CD4-positive, CD25-positive, alpha-beta regulatory T cell (primary cell): ENCODE measurements around the gene ASB8. TPM values are rescaled to one million over a fixed set of nuclear protein-coding genes. Genes with fewer than 3 reads are reported as not detected.
"Not testable (repeated sequence)": the region's sequence is repeated elsewhere in the genome, so short reads cannot be mapped to it uniquely, and the experiment has no call there.

Source experiments
- ATAC-seq, 2 donors: fragments of 150-1000 bp; cut with Tn5 transposase; one replicate each; pipeline ENCODE4 v1.10.0; 2021; ENCODE audit warnings: low read depth in 2 of 2, moderate number of reproducible peaks in 2 of 2, moderate library complexity in 1 of 2
- DNase-seq, 3 donors: peaks; one replicate each; pipeline versions ENCODE4 v3.0.0 to v3.0.0-alpha.2; 2012 to 2022; ENCODE audit warnings: mixed read lengths in 1 of 3
- H3K27ac ChIP-seq: one replicate; pipeline ENCODE4 v1.7.0; 2013; ENCODE audit warnings: mild to moderate bottlenecking, low read length; ENCODE audit not compliant: insufficient read depth, poor library complexity, severe bottlenecking
- H3K27me3 ChIP-seq: one replicate; pipeline ENCODE4 v1.7.0; 2013; ENCODE audit warnings: low read length; ENCODE audit not compliant: control insufficient read depth, insufficient read depth
- H3K36me3 ChIP-seq: one replicate; pipeline ENCODE4 v1.7.0; 2013; ENCODE audit warnings: mild to moderate bottlenecking, low read length, moderate library complexity; ENCODE audit not compliant: control insufficient read depth, insufficient read depth
- H3K4me1 ChIP-seq: 2 replicates; pipeline ENCODE4 v1.7.0; 2013; ENCODE audit warnings: mild to moderate bottlenecking, low read length; ENCODE audit not compliant: insufficient read depth, control insufficient read depth, poor library complexity, severe bottlenecking
- H3K4me3 ChIP-seq: one replicate; pipeline ENCODE4 v1.7.0; 2013; ENCODE audit warnings: low read depth, mild to moderate bottlenecking, low read length, moderate library complexity
- H3K9me3 ChIP-seq, 2 experiments: 1 replicate in 1 of 2; 2 replicates in 1 of 2; pipeline ENCODE4 v1.7.0; 2013; ENCODE audit warnings: low read length in 2 of 2, mild to moderate bottlenecking in 1 of 2, moderate library complexity in 1 of 2; ENCODE audit not compliant: control insufficient read depth in 2 of 2
- H3K27ac Mint-ChIP-seq, 3 donors: one replicate each; pipeline ENCODE4 v1.8.0; 2020 to 2022; ENCODE audit warnings: mild to moderate bottlenecking in 3 of 3, mixed read lengths in 3 of 3, moderate library complexity in 2 of 3
- H3K27me3 Mint-ChIP-seq: one replicate; pipeline ENCODE4 v1.8.0; 2022; ENCODE audit warnings: mild to moderate bottlenecking, mixed read lengths
- H3K36me3 Mint-ChIP-seq: one replicate; pipeline ENCODE4 v1.8.0; 2020; ENCODE audit warnings: mixed read lengths
- H3K4me1 Mint-ChIP-seq, 4 donors: one replicate each; pipeline ENCODE4 v1.8.0; 2020 to 2022; ENCODE audit warnings: mixed read lengths in 4 of 4, mild to moderate bottlenecking in 1 of 4
- H3K4me3 Mint-ChIP-seq, 4 donors: one replicate each; pipeline ENCODE4 v1.8.0; 2020 to 2022; ENCODE audit warnings: mild to moderate bottlenecking in 4 of 4, mixed read lengths in 4 of 4, moderate library complexity in 3 of 4
- H3K9me3 Mint-ChIP-seq, 7 donors: one replicate each; pipeline ENCODE4 v1.8.0; 2020 to 2022; ENCODE audit warnings: mixed read lengths in 7 of 7, mild to moderate bottlenecking in 3 of 7, moderate library complexity in 2 of 7
- polyA plus RNA-seq, 4 donors: library from polyadenylated mRNA; unstranded; fragments of 300-500 nt; fragmentation: Illumina TruSeq; gene quantifications; one replicate each; pipeline ENCODE4 v1.2.3, GENCODE V29; 2021
- total RNA-seq: library from RNA; stranded (reverse); gene quantifications from one replicate; pipeline ENCODE4 v1.2.3, GENCODE V29; 2022

The ASB8 gene
- total and polyA plus RNA-seq, 5 donors from 2014 or later, result 46.6 to 121 (median 87.7) TPM

- Mint-ChIP-seq H3K27ac (peak overlapping the region in 1 of 3 donors; percentile 9), H3K36me3 (peaks cover 17% of the 10 kb centered on the region), H3K9me3 (no peaks in the 10 kb centered on the region), H3K27me3 (peaks cover 6% of the 10 kb centered on the region), H3K4me1 (peaks cover 18 to 28% (median 20%) of the 10 kb centered on the region in 4 donors), H3K4me3 (peak overlapping the region in 1 of 4 donors; percentile 66)
- Histone ChIP-seq H3K4me1 (peaks cover 9% of the 10 kb centered on the region), H3K27me3 (no peaks in the 10 kb centered on the region), H3K4me3 (no peak overlapping the region), H3K36me3 (peaks cover 5% of the 10 kb centered on the region), H3K9me3 (no peaks in the 10 kb centered on the region), H3K27ac (no peak overlapping the region)
- DNase-seq (no peak), ATAC-seq (no peak)
These were observed 35.1 kb downstream of the ASB8 start for GRCh38 chr12:48122065-48122834.

GRCh38 chr12:48121522-48121921, 35.8 kb downstream of the ASB8 start:
- Histone ChIP-seq H3K9me3 (no peaks in the 10 kb centered on the region), H3K4me1 (peaks cover 9% of the 10 kb centered on the region), H3K27me3 (no peaks in the 10 kb centered on the region), H3K36me3 (peaks cover 5% of the 10 kb centered on the region), H3K4me3 (no peak overlapping the region), H3K27ac (no peak overlapping the region)
- Mint-ChIP-seq H3K4me3 (peak overlapping the region in 2 of 4 donors; percentile 10 to 45), H3K27ac (no peak overlapping the region), H3K4me1 (peaks cover 18 to 28% (median 20%) of the 10 kb centered on the region in 4 donors), H3K27me3 (peaks cover 11% of the 10 kb centered on the region), H3K9me3 (no peaks in the 10 kb centered on the region), H3K36me3 (peaks cover 15% of the 10 kb centered on the region)
- no peak for ATAC-seq
- DNase-seq, result no peak

- Histone ChIP-seq H3K4me1 (peaks cover 9% of the 10 kb centered on the region), H3K36me3 (peaks cover 5% of the 10 kb centered on the region), H3K4me3 (peak overlapping the region; percentile 77), H3K27ac (no peak overlapping the region), H3K9me3 (no peaks in the 10 kb centered on the region), H3K27me3 (peaks cover 3% of the 10 kb centered on the region)
- Mint-ChIP-seq H3K27ac (peak overlapping the region in 2 of 3 donors; percentile 82 to 92), H3K4me1 (peaks cover 18 to 28% (median 20%) of the 10 kb centered on the region in 4 donors), H3K4me3 (peak overlapping the region; percentile 88 to 98 (median 98)), H3K9me3 (no peaks in the 10 kb centered on the region), H3K36me3 (peaks cover 10% of the 10 kb centered on the region), H3K27me3 (peaks cover 16% of the 10 kb centered on the region)
- DNase-seq (no peak), ATAC-seq (no peak)
These were observed 37.5 kb downstream of the ASB8 start for GRCh38 chr12:48119834-48120195.

- H3K4me1 ChIP-seq, result peaks cover 9% of the 10 kb centered on the region
- ATAC-seq (peak; percentile 95 to 96), DNase-seq (peak; percentile 47 to 92 (median 58))
- Mint-ChIP-seq H3K4me3 (peak within 1 kb of the TSS; percentile 88 to 98 (median 98)), H3K27me3 (peaks cover 18% of the 10 kb centered on the region), H3K9me3 (peaks cover 0 to 2% (median 0%) of the 10 kb centered on the region in 7 donors), H3K36me3 (peaks cover 7% of the 10 kb centered on the region), H3K27ac (peak within 1 kb of the TSS; percentile 82 to 92 (median 84)), H3K4me1 (peaks cover 18 to 28% (median 18%) of the 10 kb centered on the region in 4 donors)
- no peak within 1 kb of the TSS for H3K27ac ChIP-seq
- peaks cover 4% of the 10 kb centered on the region for H3K36me3 ChIP-seq
- H3K4me3 ChIP-seq, result peak within 1 kb of the TSS; percentile 77
- no peaks in the 10 kb centered on the region for H3K9me3 ChIP-seq
- H3K27me3 ChIP-seq, result peaks cover 3% of the 10 kb centered on the region
These were observed 38.1 kb downstream of the ASB8 start, which contains the start of gene PFKM for GRCh38 chr12:48119078-48119833. PFKM (plus strand) TSS chr12:48119364; CDS start chr12:48122775, 3,411 bp downstream.

GRCh38 chr12:48118284-48118871, 38.9 kb downstream of the ASB8 start:
- Mint-ChIP-seq H3K9me3 (peaks cover 0 to 2% (median 0%) of the 10 kb centered on the region in 7 donors), H3K4me3 (peak overlapping the region; percentile 88 to 98 (median 98)), H3K27me3 (peaks cover 22% of the 10 kb centered on the region), H3K4me1 (peaks cover 17 to 28% (median 18%) of the 10 kb centered on the region in 4 donors), H3K36me3 (peaks cover 5% of the 10 kb centered on the region), H3K27ac (peak overlapping the region in 1 of 3 donors; percentile 92)
- Histone ChIP-seq H3K4me3 (peak overlapping the region; percentile 77), H3K27ac (no peak overlapping the region), H3K4me1 (peaks cover 9% of the 10 kb centered on the region), H3K27me3 (peaks cover 3% of the 10 kb centered on the region), H3K36me3 (no peaks in the 10 kb centered on the region), H3K9me3 (no peaks in the 10 kb centered on the region)
- ATAC-seq (no peak), DNase-seq (no peak)

- Histone ChIP-seq H3K27me3 (peaks cover 3% of the 10 kb centered on the region), H3K36me3 (no peaks in the 10 kb centered on the region), H3K4me3 (no peak overlapping the region), H3K4me1 (peaks cover 9% of the 10 kb centered on the region), H3K27ac (no peak overlapping the region), H3K9me3 (no peaks in the 10 kb centered on the region)
- no peaks in the 10 kb centered on the region for H3K36me3 Mint-ChIP-seq
- peaks cover 22% of the 10 kb centered on the region for H3K27me3 Mint-ChIP-seq
- no peak for DNase-seq
- H3K9me3 Mint-ChIP-seq, result peaks cover 0 to 2% (median 0%) of the 10 kb centered on the region in 7 donors
- peaks cover 11 to 26% (median 17%) of the 10 kb centered on the region in 4 donors for H3K4me1 Mint-ChIP-seq
- ATAC-seq, result no peak
- no peak overlapping the region for H3K4me3 Mint-ChIP-seq
- H3K27ac Mint-ChIP-seq, result no peak overlapping the region
These were observed 41.4 kb downstream of the ASB8 start for GRCh38 chr12:48115957-48116356.

- DNase-seq, H3K4me3 Mint-ChIP-seq, H3K27ac ChIP-seq, H3K27ac Mint-ChIP-seq, H3K9me3 ChIP-seq, H3K9me3 Mint-ChIP-seq, H3K27me3 ChIP-seq, H3K4me3 ChIP-seq, H3K36me3 ChIP-seq, ATAC-seq, H3K36me3 Mint-ChIP-seq: not testable (repeated sequence)
- Mint-ChIP-seq H3K27me3 (peaks cover 11% of the 10 kb centered on the region), H3K4me1 (peaks cover 7 to 18% (median 14%) of the 10 kb centered on the region in 4 donors)
- peaks cover 10% of the 10 kb centered on the region for H3K4me1 ChIP-seq
These were observed 46.0 kb downstream of the ASB8 start for GRCh38 chr12:48111312-48111693.
